ENCODE measurements around the gene GRIFIN.

Gene GRIFIN

GRCh38 chr7:2507917-2508306, 31.7 kb upstream of the GRIFIN start:
- TF ChIP-seq, protein P1, sequence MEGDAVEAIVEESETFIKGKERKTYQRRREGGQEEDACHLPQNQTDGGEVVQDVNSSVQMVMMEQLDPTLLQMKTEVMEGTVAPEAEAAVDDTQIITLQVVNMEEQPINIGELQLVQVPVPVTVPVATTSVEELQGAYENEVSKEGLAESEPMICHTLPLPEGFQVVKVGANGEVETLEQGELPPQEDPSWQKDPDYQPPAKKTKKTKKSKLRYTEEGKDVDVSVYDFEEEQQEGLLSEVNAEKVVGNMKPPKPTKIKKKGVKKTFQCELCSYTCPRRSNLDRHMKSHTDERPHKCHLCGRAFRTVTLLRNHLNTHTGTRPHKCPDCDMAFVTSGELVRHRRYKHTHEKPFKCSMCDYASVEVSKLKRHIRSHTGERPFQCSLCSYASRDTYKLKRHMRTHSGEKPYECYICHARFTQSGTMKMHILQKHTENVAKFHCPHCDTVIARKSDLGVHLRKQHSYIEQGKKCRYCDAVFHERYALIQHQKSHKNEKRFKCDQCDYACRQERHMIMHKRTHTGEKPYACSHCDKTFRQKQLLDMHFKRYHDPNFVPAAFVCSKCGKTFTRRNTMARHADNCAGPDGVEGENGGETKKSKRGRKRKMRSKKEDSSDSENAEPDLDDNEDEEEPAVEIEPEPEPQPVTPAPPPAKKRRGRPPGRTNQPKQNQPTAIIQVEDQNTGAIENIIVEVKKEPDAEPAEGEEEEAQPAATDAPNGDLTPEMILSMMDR (IDR thresholded peaks at IDR 0.05; ENCODE audit: control insufficient read depth, extremely low read depth, insufficient read depth) = no peak
- DNase-seq (ENCODE audit: low read depth) = no peak
- H3K4me3 ChIP-seq (ENCODE audit: low read depth, low read length) = no peak overlapping the region

DNA sequence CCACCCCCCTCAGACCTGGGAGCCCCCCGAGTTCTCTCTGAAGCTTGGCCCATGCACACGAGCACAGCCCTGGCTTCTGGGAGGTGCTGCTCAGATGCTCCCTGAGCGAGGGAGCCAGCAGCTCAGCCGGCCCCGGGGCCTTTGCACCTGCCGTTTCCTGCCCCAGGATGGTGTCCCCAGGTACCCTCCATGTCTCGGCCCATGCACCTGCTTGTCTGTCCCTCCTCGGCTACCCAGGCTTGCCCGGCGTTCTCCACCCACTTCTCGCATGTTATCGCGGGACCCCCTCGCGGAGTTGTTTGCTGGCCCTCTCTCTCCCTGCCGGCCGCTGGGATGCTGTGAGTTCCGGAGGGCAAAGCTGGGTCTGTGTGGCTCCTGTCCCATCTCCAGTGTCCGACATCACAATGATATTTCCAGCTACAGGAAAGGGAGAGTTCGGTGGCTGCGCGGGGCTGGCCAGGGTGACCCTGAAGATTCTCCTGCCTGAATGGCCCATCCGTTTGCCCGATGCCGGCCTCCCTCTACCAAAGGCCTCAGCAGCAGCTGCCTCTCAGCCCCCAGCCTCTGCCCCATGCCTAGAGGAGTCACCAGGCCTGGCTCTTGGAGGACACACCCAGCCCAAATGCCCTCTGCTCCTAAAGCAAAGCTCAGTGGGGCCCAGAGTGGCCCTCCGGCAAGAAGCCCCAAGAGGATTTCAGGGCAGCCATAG, 31.2 kb upstream of the GRIFIN start:
- TF ChIP-seq, protein P1 (IDR thresholded peaks at IDR 0.05; ENCODE audit: control insufficient read depth, extremely low read depth, insufficient read depth) = no peak
- H3K4me3 ChIP-seq (ENCODE audit: low read depth, low read length) = no peak overlapping the region
- DNase-seq (ENCODE audit: low read depth) = no peak

DNA sequence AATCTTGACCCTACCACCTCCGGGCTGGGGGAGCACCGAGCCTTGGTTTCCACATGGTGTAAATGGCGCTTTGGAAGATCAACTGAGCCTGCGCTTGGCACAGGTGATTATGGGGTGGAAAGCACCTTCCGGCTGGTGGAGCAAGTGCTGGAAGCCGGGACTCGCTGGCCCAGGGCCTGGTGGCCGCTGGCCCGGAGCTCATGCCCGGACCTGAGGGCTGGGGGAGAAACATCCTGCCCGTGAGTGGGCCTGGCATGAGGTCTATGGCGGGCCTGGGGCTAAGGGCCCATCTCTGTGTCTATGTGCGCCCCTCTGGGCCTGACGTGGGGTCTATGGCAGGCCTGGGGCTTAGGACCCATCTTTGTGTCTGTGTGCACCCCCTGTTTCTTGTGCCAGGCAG, 29.2 kb upstream of the GRIFIN start:
- TF ChIP-seq, protein P1 (IDR thresholded peaks at IDR 0.05; ENCODE audit: control insufficient read depth, extremely low read depth, insufficient read depth) = no peak
- H3K4me3 ChIP-seq (ENCODE audit: low read depth, low read length) = no peak overlapping the region
- DNase-seq (ENCODE audit: low read depth) = no peak

GRCh38 chr7:2504889-2505375, 28.7 kb upstream of the GRIFIN start:
- H3K4me3 ChIP-seq (ENCODE audit: low read depth, low read length) = no peak overlapping the region
- DNase-seq (ENCODE audit: low read depth) = no peak
- TF ChIP-seq, protein P1 (IDR thresholded peaks at IDR 0.05; ENCODE audit: control insufficient read depth, extremely low read depth, insufficient read depth) = no peak

DNA sequence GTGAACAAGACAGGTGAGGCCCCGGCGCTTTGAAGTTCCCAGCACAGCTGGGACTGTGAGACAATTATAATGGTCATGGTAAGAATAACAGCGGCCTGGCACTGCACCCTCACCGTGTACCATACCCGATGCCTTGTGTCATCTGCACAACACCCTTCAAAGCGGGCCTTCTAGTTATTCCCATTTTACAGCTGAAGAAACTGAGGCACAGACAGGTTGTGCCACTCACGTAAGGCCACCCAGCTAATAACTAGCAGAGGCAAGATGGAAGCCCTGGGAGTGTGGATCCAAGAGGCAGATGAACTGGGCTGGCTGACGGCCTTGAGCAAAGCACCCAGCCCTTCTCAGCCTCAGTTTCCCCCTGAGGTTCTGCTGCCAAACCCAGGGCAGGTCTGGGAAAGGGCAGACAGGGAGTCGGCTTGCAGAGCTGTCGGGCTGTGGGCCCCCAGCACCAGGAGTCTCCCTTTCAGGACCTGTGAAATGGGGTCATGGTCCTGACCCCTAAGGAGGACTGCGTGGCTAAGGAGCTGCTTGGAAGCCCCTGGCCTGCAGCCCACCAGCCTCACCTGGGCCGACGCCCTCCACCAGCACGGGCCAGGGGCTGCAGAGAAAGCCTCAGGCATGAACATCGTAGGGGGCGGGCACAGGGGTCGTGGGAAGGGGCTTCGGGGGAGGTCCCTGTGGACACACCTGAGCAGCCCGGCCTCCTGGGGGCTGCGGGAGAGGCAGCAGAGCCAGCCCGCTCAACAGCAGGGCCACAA, 28.1 kb upstream of the GRIFIN start:
- DNase-seq (ENCODE audit: low read depth) = no peak
- H3K4me3 ChIP-seq (ENCODE audit: low read depth, low read length) = no peak overlapping the region
- TF ChIP-seq, protein P1 (IDR thresholded peaks at IDR 0.05; ENCODE audit: control insufficient read depth, extremely low read depth, insufficient read depth) = no peak

- TF ChIP-seq, protein P1 (IDR thresholded peaks at IDR 0.05; ENCODE audit: control insufficient read depth, extremely low read depth, insufficient read depth) = no peak
- DNase-seq (ENCODE audit: low read depth) = no peak
- H3K4me3 ChIP-seq (ENCODE audit: low read depth, low read length) = no peak overlapping the region
Measured at GRCh38 chr7:2503056-2503941, 27.1 kb upstream of the GRIFIN start.

All from LNCaP clone FGC (cell line).